RWPE1 (cell line): ENCODE data around the gene DDX56.

Experiments used
- CTCF ChIA-PET: fragments of 350-600 bp; sonication (Branson Sonifier 250); formaldehyde crosslinking; extraction: SDS; loops from one replicate; lab custom pipeline; 2021; lab: Yijun Ruan, JAX
- POLR2A ChIA-PET: fragments of 400-600 bp; formaldehyde crosslinking; extraction: SDS; loops from one replicate; lab custom pipeline; 2020; ENCODE audit warnings: antibody characterized with exemption; ENCODE audit not compliant: low non-redundant PET; lab: Yijun Ruan, JAX
- DNase-seq: peaks from one replicate; pipeline ENCODE4 v3.0.0; 2012; ENCODE audit warnings: low spot score
- H3K27ac ChIP-seq: fragments of 450-650 bp; 2 replicates; pipeline ENCODE4 v1.5.1; 2017
- CTCF ChIP-seq: fragments of 450-650 bp; conservative IDR thresholded peaks from 2 replicates; pipeline ENCODE4 v1.5.1; 2017; ENCODE audit warnings: low read depth, mild to moderate bottlenecking

DDX56 gene

GRCh38 chr7:44534501-44534900 is 39.2 kb downstream of the DDX56 start:
- ChIA-PET POLR2A (no interaction called here), CTCF (interaction anchor here (0.5 to 1.4 kb wide), 9 partner anchors 8 to 707 kb away, joined by 3 to 8 read pairs (median 4); no protein-coding TSS in a partner anchor)
- no peak overlapping the region for H3K27ac ChIP-seq
- TF ChIP-seq CTCF = no peak; the same call in 1 of the 2 replicates
- DNase-seq = peak; percentile 51

DNA sequence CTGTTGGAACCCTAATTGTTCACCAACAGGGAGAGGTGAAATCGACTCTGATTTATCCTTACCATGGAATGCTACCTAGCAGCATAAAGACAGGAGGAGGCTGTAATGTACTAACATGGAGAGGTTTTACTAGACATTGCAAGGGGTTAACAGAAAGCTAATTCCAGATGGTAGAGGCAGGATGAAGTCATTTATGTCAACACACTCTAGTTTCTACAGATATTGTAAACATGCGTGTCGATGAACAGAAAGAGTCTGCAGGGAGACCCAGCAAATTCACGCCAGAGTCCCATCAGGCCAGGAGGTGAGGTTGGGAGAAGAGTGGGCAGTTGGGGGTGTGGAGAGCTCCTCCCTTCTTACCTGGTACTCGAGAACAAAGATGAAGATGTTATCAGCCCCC is 39.6 kb downstream of the DDX56 start:
- no peak for TF ChIP-seq CTCF
- ChIA-PET CTCF (interaction anchor here (0.9 to 1.4 kb wide), 7 partner anchors 9 to 36 kb away, joined by 3 to 8 read pairs (median 5); no protein-coding TSS in a partner anchor), POLR2A (no interaction called here)
- no peak overlapping the region for H3K27ac ChIP-seq
- DNase-seq = no peak

- ChIA-PET CTCF (interaction anchor here (0.6 to 1.4 kb wide), 3 partner anchors 9 to 314 kb away, joined by 3 to 4 read pairs (median 3); no protein-coding TSS in a partner anchor), POLR2A (no interaction called here)
- DNase-seq = no peak
- no peak overlapping the region for H3K27ac ChIP-seq
- TF ChIP-seq CTCF = no peak
These were observed 40.2 kb downstream of the DDX56 start for GRCh38 chr7:44533301-44534055.

DNA sequence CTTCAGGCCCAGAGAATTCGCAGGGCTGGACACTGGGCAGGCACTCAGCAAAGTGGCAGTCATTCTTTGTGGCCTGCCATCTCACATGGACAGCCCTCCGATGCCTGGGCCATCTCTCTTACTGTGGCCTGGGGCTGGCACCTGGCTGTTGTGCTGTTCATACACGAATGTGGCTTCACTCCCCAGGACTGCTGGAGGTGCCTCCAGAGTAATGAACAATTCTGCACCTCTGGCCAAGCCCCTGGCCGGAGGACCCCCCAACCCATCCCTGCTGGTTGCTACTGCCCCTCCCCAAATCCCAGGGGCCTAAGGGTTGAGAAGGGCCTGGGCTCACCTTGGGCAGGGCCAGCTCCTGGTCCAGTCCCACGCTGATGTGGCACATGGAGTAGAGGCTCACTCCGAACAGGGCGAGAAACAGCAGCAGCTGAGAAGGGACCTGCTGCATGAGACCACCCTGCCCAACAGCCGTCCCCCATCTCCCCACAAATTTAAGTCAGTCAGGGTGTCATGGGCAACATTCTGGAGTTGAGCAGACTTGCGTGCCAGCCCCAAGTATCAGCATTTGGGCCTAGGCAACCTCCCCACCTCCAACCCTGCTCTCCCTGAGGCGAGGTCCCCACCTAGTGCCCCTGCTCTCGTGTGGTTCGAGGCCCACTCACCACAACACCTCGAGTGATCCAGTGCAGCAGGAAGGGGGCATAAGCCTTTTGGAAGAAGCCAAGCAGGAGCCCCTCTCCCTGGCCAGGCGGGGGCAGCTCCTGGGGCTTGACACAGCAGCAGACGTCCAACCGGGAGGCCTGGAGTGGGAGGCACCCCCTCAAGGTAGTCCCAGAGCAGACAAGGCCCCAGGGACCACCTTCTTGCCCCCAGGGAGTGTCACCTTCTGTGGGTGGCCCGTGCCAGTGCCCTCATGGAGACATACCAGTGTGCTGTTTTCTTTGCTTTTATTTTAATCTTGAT is 42.0 kb downstream of the DDX56 start:
- POLR2A ChIA-PET = no interaction called here
- DNase-seq = no peak

DNA sequence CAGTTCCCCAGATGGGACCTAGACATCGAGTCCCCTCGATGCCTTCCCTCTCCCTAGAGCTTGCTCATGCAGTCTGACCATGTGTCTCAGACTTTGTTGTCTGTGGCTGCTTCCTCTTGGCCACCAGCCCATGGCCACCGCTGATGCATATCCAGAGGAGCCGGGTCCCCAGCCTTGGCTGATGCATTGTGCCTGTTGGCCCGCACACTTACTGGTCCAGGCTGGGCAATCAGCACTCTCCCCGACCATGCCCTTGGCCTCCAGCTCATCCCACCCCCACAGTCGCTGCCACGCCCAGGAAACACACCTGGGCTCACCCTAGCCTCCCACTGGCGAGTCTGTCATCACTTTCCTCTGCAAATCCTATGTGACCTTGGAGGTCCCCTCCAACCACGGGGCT is 42.7 kb downstream of the DDX56 start:
- TF ChIP-seq CTCF = no peak
- ChIA-PET CTCF (no interaction called here), POLR2A (no interaction called here)
- DNase-seq = no peak
- H3K27ac ChIP-seq = no peak overlapping the region

More for the DNA sequence above, 42.0 kb downstream of the DDX56 start:
- no peak for TF ChIP-seq CTCF
- H3K27ac ChIP-seq = no peak overlapping the region
- CTCF ChIA-PET = interaction anchor here (0.7 kb wide), 1 partner anchor 70 kb away, joined by 3 read pairs; no protein-coding TSS in a partner anchor

DNA sequence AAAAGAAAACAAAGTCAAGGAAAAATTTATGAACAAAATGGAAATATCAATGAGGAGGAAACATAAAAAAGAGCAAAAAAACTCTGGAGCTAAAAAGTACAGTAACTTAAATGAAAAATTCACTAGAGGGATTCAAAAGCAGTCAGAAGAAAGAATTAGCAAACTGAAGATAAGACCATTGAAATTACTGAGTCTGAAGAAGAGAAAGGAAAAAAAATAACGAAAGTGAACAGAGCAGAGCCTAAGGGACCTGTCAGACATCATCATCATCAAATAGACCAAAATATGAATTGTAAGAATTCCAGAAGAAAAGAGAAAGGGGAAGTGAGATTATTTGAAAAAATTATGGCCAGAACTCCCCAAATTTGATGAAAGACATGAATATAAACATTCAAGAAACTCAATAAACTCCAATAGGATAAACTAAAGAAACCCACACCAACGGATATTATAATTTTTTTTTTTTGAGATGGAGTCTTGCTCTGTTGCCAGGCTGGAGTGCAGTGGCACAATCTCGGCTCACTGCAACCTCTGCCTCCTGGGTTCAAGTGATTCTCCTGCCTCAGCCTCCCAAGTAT is 48.8 kb downstream of the DDX56 start:
- DNase-seq = no peak

More for the DNA sequence above, 48.8 kb downstream of the DDX56 start:
- ChIA-PET CTCF (no interaction called here), POLR2A (no interaction called here)
- TF ChIP-seq CTCF = no peak
- H3K27ac ChIP-seq = no peak overlapping the region
